ENCODE measurements around the gene FMNL2.

The FMNL2 gene

DNA sequence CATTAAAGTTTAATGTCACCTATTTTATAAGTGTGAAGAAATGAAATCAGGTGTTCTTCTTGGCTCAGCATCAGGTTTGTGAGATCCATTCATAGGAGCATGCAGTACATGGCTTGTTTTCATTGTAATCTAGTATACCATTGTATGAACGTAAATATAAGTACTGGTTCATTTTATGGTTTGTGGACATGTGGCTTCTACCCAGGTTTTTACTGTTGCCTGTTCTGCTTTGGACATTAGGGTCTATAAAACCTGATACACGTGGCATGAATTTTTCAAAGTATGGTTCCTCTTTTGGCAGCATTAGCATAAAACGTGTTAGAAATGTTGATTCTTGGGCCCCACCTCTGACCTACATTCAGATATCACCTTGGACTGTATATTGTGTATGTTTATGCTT lies 206.7 kb downstream of the FMNL2 start:
- Histone ChIP-seq H3K4me1 (ENCODE audit: control insufficient read depth, insufficient read depth, low read length) (0 out of 2 replicates have a peak, but pooled peaks cover 2% of the 10 kb centered on the region), H3K27ac (ENCODE audit: extremely low read depth, low read depth, low read length) (no peak overlapping the region), H3K4me3 (ENCODE audit: low read depth, low read length) (no peak overlapping the region), H3K36me3 (ENCODE audit: control insufficient read depth in 2 of 2, insufficient read depth in 1 of 2, low read length in 2 of 2) (no peaks in the 10 kb centered on the region), H3K9me3 (ENCODE audit: control insufficient read depth, insufficient read depth, low read depth, low read length) (no peaks in the 10 kb centered on the region)
- ChIA-PET POLR2A (no interaction called here), CTCF (interaction anchor here (1.3 kb wide), 1 partner anchor 13 kb away, joined by 5 read pairs; no protein-coding TSS in a partner anchor)
- no peak for TF ChIP-seq ZNF140 (tag by site-specific recombination; IDR thresholded peaks at IDR 0.05)
- TF ChIP-seq ZNF585B (tag by site-specific recombination; IDR thresholded peaks at IDR 0.05), result no peak
- no peak for TF ChIP-seq ZNF223 (tag by site-specific recombination; IDR thresholded peaks at IDR 0.05)
- TF ChIP-seq, protein P1, sequence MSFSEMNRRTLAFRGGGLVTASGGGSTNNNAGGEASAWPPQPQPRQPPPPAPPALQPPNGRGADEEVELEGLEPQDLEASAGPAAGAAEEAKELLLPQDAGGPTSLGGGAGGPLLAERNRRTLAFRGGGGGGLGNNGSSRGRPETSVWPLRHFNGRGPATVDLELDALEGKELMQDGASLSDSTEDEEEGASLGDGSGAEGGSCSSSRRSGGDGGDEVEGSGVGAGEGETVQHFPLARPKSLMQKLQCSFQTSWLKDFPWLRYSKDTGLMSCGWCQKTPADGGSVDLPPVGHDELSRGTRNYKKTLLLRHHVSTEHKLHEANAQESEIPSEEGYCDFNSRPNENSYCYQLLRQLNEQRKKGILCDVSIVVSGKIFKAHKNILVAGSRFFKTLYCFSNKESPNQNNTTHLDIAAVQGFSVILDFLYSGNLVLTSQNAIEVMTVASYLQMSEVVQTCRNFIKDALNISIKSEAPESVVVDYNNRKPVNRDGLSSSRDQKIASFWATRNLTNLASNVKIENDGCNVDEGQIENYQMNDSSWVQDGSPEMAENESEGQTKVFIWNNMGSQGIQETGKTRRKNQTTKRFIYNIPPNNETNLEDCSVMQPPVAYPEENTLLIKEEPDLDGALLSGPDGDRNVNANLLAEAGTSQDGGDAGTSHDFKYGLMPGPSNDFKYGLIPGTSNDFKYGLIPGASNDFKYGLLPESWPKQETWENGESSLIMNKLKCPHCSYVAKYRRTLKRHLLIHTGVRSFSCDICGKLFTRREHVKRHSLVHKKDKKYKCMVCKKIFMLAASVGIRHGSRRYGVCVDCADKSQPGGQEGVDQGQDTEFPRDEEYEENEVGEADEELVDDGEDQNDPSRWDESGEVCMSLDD (tag by site-specific recombination; IDR thresholded peaks at IDR 0.05), result no peak
- no peak for TF ChIP-seq ZNF174 (tag by site-specific recombination; IDR thresholded peaks at IDR 0.05)
- no peak for TF ChIP-seq ZNF596 (tag by site-specific recombination; IDR thresholded peaks at IDR 0.05)
- no peak for TF ChIP-seq FEZF1 (tag by site-specific recombination; IDR thresholded peaks at IDR 0.05)
- no peak for TF ChIP-seq ZNF311 (tag by site-specific recombination; IDR thresholded peaks at IDR 0.05; ENCODE audit: borderline replicate concordance)
- TF ChIP-seq, protein P2, sequence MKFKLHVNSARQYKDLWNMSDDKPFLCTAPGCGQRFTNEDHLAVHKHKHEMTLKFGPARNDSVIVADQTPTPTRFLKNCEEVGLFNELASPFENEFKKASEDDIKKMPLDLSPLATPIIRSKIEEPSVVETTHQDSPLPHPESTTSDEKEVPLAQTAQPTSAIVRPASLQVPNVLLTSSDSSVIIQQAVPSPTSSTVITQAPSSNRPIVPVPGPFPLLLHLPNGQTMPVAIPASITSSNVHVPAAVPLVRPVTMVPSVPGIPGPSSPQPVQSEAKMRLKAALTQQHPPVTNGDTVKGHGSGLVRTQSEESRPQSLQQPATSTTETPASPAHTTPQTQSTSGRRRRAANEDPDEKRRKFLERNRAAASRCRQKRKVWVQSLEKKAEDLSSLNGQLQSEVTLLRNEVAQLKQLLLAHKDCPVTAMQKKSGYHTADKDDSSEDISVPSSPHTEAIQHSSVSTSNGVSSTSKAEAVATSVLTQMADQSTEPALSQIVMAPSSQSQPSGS (tag by site-specific recombination; IDR thresholded peaks at IDR 0.05; ENCODE audit: low read depth), result no peak
- TF ChIP-seq ZNF561 (tag by site-specific recombination; IDR thresholded peaks at IDR 0.05; ENCODE audit: borderline replicate concordance), result no peak
- no peak for TF ChIP-seq ZNF324 (tag by site-specific recombination; IDR thresholded peaks at IDR 0.05)
- TF ChIP-seq, protein P3, sequence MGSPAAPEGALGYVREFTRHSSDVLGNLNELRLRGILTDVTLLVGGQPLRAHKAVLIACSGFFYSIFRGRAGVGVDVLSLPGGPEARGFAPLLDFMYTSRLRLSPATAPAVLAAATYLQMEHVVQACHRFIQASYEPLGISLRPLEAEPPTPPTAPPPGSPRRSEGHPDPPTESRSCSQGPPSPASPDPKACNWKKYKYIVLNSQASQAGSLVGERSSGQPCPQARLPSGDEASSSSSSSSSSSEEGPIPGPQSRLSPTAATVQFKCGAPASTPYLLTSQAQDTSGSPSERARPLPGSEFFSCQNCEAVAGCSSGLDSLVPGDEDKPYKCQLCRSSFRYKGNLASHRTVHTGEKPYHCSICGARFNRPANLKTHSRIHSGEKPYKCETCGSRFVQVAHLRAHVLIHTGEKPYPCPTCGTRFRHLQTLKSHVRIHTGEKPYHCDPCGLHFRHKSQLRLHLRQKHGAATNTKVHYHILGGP (tag by site-specific recombination; IDR thresholded peaks at IDR 0.05), result no peak
- TF ChIP-seq, protein P4, sequence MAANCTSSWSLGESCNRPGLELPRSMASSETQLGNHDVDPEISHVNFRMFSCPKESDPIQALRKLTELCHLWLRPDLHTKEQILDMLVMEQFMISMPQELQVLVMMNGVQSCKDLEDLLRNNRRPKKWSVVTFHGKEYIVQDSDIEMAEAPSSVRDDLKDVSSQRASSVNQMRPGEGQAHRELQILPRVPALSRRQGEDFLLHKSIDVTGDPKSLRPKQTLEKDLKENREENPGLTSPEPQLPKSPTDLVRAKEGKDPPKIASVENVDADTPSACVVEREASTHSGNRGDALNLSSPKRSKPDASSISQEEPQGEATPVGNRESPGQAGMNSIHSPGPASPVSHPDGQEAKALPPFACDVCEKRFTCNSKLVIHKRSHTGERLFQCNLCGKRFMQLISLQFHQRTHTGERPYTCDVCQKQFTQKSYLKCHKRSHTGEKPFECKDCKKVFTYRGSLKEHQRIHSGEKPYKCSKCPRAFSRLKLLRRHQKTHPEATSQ (tag by site-specific recombination; IDR thresholded peaks at IDR 0.05), result no peak
- TF ChIP-seq, protein P5, sequence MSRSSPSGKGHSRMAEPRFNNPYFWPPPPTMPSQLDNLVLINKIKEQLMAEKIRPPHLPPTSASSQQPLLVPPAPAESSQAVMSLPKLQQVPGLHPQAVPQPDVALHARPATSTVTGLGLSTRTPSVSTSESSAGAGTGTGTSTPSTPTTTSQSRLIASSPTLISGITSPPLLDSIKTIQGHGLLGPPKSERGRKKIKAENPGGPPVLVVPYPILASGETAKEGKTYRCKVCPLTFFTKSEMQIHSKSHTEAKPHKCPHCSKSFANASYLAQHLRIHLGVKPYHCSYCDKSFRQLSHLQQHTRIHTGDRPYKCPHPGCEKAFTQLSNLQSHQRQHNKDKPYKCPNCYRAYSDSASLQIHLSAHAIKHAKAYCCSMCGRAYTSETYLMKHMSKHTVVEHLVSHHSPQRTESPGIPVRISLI (tag by site-specific recombination; IDR thresholded peaks at IDR 0.05), result no peak

DNA sequence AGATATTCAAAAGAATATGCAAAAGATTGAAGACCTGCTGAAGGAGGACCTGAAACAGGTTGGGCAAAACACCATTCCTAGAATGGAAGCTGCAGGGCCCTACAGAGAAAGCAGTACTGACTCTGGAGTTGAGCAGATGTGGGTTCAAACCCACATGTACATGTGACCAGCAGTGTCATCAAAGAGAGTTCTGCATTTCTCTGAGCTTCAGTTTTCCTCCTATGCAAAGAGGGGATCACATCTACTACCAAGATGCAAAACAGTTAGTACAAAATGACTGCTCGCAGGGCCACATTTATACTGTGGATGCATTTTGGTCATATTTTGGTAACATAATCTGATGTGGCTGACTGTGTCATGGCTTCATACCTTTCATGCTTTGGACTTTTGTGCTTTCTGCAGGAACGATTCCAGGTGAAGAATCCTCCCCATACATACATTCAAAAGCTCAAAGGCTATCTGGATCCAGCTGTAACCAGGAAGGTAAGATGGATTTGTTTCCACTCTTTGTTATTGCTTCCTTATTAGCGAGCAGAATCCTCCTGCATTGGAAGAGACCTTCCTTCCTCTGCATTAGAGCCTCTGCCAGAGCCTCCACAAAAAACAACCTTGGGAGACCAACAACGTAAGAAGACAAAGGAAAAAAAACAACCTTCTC lies 207.5 kb downstream of the FMNL2 start:
- H3K4me3 ChIP-seq (ENCODE audit: low read depth, low read length), result no peak overlapping the region
- H3K36me3 ChIP-seq (ENCODE audit: control insufficient read depth in 2 of 2, insufficient read depth in 1 of 2, low read length in 2 of 2), result no peaks in the 10 kb centered on the region
- TF ChIP-seq, protein P6, sequence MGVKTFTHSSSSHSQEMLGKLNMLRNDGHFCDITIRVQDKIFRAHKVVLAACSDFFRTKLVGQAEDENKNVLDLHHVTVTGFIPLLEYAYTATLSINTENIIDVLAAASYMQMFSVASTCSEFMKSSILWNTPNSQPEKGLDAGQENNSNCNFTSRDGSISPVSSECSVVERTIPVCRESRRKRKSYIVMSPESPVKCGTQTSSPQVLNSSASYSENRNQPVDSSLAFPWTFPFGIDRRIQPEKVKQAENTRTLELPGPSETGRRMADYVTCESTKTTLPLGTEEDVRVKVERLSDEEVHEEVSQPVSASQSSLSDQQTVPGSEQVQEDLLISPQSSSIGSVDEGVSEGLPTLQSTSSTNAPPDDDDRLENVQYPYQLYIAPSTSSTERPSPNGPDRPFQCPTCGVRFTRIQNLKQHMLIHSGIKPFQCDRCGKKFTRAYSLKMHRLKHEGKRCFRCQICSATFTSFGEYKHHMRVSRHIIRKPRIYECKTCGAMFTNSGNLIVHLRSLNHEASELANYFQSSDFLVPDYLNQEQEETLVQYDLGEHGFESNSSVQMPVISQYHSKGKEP (tag by site-specific recombination; IDR thresholded peaks at IDR 0.05), result no peak
- H3K27ac ChIP-seq (ENCODE audit: extremely low read depth, low read depth, low read length), result no peak overlapping the region
- no peaks in the 10 kb centered on the region for H3K9me3 ChIP-seq (ENCODE audit: control insufficient read depth, insufficient read depth, low read depth, low read length)
- ChIA-PET POLR2A (no interaction called here), CTCF (interaction anchor here (1.3 kb wide), 1 partner anchor 12 kb away, joined by 5 read pairs; no protein-coding TSS in a partner anchor)
- H3K4me1 ChIP-seq (ENCODE audit: control insufficient read depth, insufficient read depth, low read length), result no peaks in the 10 kb centered on the region

Data from HEK293 (cell line).